Ishikawa (cell line): ENCODE results near the gene ACTRT2.

ENCODE experiments used
- CEBPB ChIP-seq: IDR thresholded peaks from 2 replicates; pipeline ENCODE4 v1.6.1; 2012
- CREB1 ChIP-seq: IDR thresholded peaks from 2 replicates; pipeline ENCODE4 v1.6.1; 2012; ENCODE audit warnings: low read depth
- EGR1 ChIP-seq: IDR thresholded peaks from 2 replicates; pipeline ENCODE4 v1.6.1; 2012
- EP300 ChIP-seq: IDR thresholded peaks from 2 replicates; pipeline ENCODE4 v1.6.1; 2012; ENCODE audit warnings: borderline replicate concordance
- FOXM1 ChIP-seq: IDR thresholded peaks from 2 replicates; pipeline ENCODE4 v1.6.1; 2012; ENCODE audit warnings: low read depth, borderline replicate concordance
- NFIC ChIP-seq: IDR thresholded peaks from 2 replicates; pipeline ENCODE4 v1.6.1; 2012
- RAD21 ChIP-seq: IDR thresholded peaks from 2 replicates; pipeline ENCODE4 v1.6.1; 2012; ENCODE audit warnings: low read depth
- REST ChIP-seq: IDR thresholded peaks from 2 replicates; pipeline ENCODE4 v1.6.1; 2012; ENCODE audit warnings: low read depth, mild to moderate bottlenecking
- TAF1 ChIP-seq: IDR thresholded peaks from 2 replicates; pipeline ENCODE4 v1.6.1; 2012; ENCODE audit warnings: low read depth, mild to moderate bottlenecking
- TCF12 ChIP-seq: IDR thresholded peaks from 2 replicates; pipeline ENCODE4 v1.6.1; 2012; ENCODE audit warnings: low read depth
- TEAD4 ChIP-seq: IDR thresholded peaks from 2 replicates; pipeline ENCODE4 v1.6.1; 2012
- YY1 ChIP-seq: IDR thresholded peaks from 2 replicates; pipeline ENCODE4 v1.6.1; 2012; ENCODE audit warnings: low read depth
- ZBTB7A ChIP-seq: IDR thresholded peaks from 2 replicates; pipeline ENCODE4 v1.6.1; 2012; ENCODE audit warnings: low read depth
- TF ChIP-seq, protein P1 (sequence below): IDR thresholded peaks from 2 replicates; pipeline ENCODE4 v1.6.1; 2012
- TF ChIP-seq, protein P2 (sequence below): IDR thresholded peaks from 2 replicates; pipeline ENCODE4 v1.6.1; 2012

The ACTRT2 gene

DNA sequence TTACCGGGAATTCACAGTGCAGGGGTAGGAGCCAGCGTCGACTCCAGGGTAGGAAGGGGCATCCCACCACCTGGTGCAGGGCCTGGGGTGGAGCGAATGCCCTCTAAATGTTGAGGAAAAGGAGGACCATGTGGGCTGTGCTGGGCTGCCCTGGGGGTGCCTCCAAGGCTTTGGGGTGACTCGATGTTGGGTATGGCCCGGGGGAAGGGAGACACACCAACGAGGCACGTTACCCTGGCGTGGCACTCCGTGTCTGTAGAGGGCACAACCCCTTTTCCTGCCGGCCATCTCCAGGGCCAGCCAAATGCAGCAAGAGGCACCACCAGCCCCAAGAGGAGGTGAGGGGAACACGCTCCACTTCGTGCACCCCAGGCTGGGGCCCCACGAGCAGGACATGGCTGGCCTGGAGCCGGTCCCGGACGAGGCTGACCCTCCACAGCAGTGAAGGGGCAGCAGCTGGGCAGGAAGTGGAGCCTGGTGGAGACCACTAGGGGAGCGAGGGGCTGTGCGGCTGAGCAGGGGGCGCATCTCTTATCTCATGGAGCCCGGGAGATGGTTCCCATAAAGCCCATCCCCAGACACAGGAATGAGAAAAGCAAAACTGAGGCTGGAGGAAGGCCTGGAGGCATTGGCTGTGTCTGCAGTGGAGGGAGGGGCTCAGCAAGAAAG lies 11.2 kb downstream of the ACTRT2 start:
- TF ChIP-seq TEAD4 = no peak
- TF ChIP-seq, protein P1, sequence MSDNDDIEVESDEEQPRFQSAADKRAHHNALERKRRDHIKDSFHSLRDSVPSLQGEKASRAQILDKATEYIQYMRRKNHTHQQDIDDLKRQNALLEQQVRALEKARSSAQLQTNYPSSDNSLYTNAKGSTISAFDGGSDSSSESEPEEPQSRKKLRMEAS = no peak
- no peak for TF ChIP-seq CEBPB
- no peak for TF ChIP-seq ZBTB7A
- no peak for TF ChIP-seq EGR1
- TF ChIP-seq, protein P2, sequence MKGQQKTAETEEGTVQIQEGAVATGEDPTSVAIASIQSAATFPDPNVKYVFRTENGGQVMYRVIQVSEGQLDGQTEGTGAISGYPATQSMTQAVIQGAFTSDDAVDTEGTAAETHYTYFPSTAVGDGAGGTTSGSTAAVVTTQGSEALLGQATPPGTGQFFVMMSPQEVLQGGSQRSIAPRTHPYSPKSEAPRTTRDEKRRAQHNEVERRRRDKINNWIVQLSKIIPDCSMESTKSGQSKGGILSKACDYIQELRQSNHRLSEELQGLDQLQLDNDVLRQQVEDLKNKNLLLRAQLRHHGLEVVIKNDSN = no peak
- no peak for TF ChIP-seq CREB1
- TF ChIP-seq RAD21 = no peak
- TF ChIP-seq YY1 = no peak
- no peak for TF ChIP-seq NFIC
- TF ChIP-seq FOXM1 = no peak
- TF ChIP-seq TCF12 = no peak
- no peak for TF ChIP-seq EP300
- TF ChIP-seq REST = no peak
- no peak for TF ChIP-seq TAF1

DNA sequence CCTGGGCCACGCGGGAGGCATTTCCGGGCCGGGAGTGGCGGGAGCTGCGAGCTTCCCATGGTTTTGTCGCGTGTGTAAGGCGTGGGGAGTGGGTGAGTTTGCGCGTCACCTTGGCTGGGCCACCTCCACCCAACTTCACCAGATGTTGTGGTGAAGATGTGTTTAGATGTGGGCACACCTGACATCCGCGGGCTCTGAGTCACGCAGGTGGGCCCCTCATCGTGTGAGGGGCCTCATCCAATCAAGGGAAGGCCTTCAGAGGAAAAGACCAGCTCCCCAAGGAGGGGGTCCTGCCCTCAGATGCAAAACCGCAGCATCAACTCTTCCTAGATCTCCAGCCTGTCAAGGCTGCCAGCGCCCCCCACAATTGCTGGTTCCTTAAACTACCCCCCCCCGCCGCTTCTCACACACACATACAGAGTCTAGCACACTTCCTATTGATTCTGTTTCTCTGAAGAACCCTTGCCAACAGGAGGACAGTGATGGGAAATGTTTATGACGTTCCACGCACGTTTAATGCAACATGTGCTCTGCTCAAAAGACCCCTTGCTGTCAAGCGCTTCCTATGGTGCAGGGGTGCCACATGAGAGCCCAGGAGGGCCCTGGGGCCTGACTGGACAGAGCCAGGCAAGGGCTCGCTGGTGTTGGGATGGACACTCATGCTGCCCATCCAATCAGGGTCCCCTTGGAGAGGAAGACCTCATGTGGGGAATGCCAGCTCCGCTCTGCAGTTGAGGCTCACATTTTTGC lies 11.9 kb downstream of the ACTRT2 start:
- TF ChIP-seq TEAD4 (no peak), RAD21 (no peak)
- TF ChIP-seq, protein P2 = no peak

- TF ChIP-seq EP300 (no peak), RAD21 (no peak), TEAD4 (no peak), REST (no peak), NFIC (no peak), CREB1 (no peak), FOXM1 (no peak), ZBTB7A (no peak), TAF1 (no peak), EGR1 (no peak), YY1 (no peak), CEBPB (no peak), TCF12 (no peak)
- TF ChIP-seq, protein P1 = no peak
- TF ChIP-seq, protein P2 = no peak
Observed at GRCh38 chr1:3033790-3034090, 12.5 kb downstream of the ACTRT2 start.

- no peak for TF ChIP-seq CREB1
- TF ChIP-seq EGR1 = no peak
- no peak for TF ChIP-seq ZBTB7A
- no peak for TF ChIP-seq TEAD4
- TF ChIP-seq, protein P2 = no peak
- TF ChIP-seq REST = no peak
- no peak for TF ChIP-seq NFIC
- TF ChIP-seq, protein P1 = no peak
- no peak for TF ChIP-seq FOXM1
- TF ChIP-seq EP300 = no peak
- TF ChIP-seq RAD21 = no peak
- no peak for TF ChIP-seq YY1
- no peak for TF ChIP-seq TAF1
- no peak for TF ChIP-seq CEBPB
- no peak for TF ChIP-seq TCF12
Observed at GRCh38 chr1:3034162-3034561, 12.9 kb downstream of the ACTRT2 start.
